GM21528 (cell line): ENCODE data around the gene KIFC3.

Source experiments
- ATAC-seq: cut with Tn5 transposase; IDR thresholded peaks from one replicate; pipeline ENCODE4 v1.9.1; 2021; ENCODE audit warnings: mild to moderate bottlenecking, moderate library complexity; ENCODE audit not compliant: unreplicated experiment, low FRiP score

The KIFC3 gene

GRCh38 chr16:57771141-57771785 lies 31.0 kb downstream of the KIFC3 start:
- ATAC-seq: no peak

GRCh38 chr16:57770361-57770760 lies 31.9 kb downstream of the KIFC3 start:
- ATAC-seq: no peak

DNA sequence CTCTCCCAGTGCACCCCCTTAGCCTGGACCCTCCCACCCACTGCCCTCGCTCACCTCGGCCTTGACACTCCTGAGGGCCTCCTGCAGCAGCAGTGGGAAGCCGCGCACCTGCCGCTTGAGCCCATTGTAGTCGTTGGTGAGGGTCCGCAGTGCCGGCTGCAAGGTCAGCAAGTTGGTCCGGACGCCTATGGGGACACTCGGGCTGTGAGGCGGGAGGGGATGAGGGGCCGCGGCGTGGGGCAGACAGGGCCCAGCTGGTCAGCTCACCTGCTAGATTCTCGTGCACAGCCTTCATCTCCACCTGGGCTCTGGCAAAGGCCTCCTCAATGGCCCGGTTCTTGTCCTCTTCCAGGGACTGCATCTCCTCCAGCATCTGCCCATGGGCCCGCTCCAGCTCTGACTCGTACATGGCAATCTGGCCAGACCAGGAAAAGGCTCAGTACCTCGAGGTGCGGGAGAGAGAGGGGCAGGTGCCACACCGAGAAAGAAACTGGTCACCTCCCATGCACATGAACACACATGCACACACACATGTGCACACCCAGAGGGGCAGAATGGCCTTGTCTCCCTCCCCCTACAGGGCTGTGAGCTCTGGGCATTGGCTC lies 32.6 kb downstream of the KIFC3 start:
- no peak for ATAC-seq

DNA sequence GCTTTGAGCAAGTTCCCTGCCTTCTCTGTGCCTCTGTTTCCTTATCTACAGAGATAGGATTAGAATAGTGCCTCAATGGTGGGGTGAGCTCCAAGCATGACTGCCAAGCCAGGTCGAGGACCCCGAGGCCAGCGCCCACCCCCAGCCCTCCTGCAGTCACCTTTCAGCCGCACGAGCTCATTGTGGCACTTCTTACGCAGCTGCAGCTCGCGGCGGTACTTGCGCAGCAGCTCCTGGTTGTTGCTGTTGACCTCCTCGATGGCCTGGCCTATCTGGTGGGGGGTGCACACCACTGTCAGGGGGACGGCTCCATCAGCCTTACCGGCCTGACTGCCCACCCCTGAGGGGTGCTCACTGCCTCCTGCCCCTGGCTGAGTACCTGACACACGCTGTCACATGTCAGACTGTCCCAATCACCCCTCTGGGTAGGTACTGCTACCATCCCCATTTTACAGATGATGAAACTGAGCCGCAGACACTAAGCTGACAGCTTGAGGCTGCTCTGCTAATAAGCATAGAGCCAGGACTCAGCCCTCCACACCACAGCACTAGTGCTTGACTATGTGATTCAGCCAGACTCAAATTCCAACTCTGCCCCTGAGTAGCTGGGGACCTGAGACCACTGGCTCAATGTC lies 35.5 kb downstream of the KIFC3 start:
- ATAC-seq: no peak

- no peak for ATAC-seq
Measured at GRCh38 chr16:57765160-57765728, 37.0 kb downstream of the KIFC3 start.

DNA sequence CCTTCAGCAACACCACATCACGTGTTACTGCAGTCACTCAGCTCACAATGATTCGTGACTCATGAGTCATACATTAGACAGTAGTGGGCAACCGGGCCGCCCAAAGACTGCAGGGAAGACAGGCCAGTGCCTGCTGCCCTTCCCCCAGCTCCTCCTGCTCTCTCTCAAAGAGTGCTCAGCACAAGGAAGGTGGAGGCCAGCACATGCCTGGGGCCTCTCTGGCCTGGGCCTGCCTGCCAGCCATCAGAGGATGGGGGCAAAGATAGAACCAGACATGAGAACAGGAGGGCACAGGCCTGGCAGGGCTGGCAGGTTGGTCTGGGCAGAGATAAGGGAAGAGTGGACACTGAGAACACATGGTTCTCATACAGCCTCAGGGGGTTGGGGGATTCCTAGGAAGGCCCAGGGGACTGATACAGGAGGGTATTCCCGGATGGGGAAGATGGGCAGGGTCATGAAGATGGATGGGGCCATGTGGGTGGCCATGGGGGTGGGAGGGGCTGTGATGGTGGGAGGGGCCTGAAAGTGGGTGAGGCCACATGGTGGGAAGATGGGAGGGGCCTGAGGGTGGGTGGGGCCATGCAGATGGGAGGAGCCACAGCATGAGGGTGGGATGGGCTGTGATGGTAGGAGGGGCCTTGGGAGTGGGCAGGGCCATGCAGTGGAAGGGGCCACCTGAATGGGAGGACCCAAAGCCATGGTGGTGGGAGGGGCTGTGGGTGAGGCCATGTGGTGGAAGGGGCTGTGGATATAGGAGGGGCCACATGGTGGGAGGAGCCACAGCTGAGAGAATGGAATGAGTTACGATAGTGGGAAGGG lies 37.7 kb downstream of the KIFC3 start:
- ATAC-seq: no peak

DNA sequence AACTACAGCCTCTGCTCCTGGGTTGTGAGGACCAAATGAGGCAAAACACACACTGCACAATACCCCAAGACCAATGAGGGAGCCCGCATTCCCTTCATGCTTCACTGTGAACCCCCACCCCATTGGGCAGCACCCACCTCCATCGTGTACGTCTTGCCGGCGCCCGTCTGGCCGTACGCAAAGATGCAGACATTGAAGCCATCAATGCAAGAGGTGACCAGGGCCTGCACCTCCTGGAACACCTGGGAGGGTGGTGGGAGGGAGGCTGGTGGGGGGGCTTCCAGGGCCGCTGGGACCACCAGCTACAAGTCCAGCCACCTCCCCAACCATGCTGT lies 38.3 kb downstream of the KIFC3 start:
- no peak for ATAC-seq

DNA sequence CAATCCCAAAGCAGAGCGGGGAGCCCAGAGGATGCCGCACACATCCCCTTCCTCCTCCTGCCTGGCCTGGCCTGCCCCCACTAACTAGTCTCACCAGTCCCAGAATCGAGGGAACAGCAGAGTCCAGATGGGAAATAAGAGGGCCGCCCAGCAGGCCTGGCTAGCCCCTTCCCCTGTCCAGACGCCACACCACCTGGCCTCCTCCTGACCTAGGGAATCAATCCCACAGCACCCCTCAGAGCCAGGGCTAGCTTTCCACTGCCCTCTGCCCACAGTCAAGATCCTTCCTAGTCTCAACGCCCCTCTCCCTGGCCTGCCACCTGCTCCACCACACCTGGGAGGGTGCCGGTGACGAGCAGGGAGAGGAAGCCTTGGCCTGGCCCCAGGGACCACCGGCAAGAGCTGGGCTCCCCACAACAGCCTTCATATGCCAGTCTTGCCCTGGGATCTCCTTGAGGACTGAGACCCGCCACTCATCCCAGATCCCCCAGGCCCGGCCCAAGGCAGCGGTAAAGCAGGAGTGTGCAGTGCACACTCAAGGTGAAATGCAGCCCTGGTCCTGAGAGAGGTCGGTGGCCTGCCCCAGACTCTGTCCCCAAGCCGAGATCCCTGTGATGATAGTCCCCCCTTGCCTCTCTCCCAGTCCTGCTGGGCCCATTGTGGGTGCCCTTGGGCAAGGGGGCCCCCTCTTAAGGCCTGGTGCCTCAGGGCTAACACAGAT lies 38.8 kb downstream of the KIFC3 start:
- no peak for ATAC-seq

- no peak for ATAC-seq
Measured at GRCh38 chr16:57762365-57763040, 39.8 kb downstream of the KIFC3 start.

GRCh38 chr16:57761957-57762356 lies 40.3 kb downstream of the KIFC3 start:
- ATAC-seq: no peak

DNA sequence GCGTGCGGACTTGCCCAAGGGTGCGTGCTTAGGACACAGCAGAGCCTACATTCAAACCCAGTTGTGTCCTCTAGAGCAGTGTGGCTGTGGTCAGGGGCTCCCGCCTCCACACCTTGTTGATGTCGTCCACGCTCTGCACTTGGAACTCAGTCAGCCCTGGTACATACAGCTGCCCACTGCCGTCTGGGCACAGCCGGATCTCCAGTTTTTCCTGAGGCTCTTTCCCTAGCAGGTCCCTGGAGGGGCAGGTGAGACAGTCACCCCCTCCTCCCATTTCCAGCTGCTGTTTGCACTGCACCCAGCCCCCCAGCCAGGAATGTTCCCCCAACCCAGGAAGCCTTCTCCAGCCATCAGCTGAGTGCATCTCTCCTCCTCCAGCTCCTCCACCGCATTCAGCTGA lies 41.0 kb downstream of the KIFC3 start:
- ATAC-seq: no peak

DNA sequence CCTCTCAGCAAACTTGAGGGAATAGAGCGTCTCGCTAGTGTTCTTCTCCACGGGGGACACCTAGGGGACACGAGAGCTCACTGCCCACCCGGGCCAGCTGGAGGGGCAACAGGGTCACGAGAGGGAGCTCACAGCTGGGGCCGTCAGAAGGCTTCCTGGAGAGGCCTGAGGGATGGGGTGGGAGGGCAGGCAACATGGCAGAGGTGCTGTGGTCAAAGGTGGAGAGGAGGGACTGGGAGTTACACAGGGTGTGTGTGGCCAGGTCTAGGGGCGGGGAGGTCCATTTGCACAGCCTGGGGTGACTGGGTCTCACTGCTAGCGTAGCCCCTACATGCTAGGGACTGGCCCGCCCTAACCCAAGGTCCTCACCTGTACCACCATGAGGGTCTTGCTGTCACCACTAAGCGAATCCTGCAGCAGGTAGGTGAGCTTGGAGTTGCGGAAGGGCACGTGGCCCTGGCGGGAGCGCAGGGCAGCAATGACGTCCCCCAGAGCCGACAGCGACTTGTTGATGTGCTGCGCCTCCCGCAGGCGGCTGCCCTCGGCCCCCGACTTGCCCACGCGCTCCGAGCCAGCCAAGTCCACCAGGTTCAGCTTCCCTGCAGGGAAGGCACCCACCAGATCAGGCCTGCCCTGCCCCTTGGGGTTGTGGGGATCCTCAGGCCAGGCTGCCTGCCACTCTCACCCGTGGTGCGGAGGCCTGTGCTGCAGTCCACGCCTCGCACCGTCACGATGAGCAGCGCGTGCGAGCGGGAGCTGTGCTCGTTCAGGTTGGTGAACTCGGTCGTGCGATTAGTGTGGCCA lies 41.7 kb downstream of the KIFC3 start:
- ATAC-seq: no peak

DNA sequence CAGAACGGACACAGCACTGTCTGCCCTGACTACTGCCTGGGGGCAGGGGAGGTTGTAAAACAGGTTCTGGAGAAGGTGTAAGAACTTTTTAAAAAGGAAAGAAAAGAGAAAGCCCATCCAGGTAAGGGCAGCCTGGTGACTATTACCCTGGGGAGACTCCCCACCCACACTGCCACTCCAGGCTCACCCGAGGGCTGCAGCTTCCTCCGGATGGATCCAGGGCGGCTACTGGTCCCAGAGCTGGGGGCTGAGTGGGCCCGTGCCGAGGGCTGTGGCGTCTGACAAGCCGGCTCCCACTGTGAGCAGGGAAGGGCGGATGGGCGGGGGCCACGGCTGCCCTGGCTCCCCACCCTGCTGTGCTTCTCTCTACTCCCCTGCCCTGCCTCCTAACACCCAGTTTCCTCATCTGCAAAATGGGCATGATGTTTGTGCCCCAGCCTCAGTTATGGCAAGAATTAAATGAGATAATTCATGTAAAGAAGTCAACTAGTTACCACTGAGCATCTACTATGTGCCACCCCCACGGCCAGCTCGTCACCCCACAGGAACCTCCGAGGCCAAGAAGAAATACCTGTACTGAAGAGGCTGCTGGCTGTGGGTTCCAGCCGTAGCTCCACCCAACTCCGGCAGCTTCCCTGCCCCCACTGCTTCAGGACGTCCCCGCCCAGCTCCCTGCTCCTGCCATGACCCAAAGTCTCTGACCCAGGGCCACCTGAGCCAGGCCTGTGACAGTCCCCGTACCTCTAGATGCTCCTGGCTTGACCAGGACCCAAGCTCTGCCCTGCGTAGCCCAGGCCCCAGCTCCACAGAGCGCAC lies 42.5 kb downstream of the KIFC3 start:
- no peak for ATAC-seq

- no peak for ATAC-seq
Measured at GRCh38 chr16:57759131-57759530, 43.2 kb downstream of the KIFC3 start.

GRCh38 chr16:57758331-57759117 lies 43.8 kb downstream of the KIFC3 start:
- ATAC-seq: no peak

GRCh38 chr16:57757883-57758282 lies 44.4 kb downstream of the KIFC3 start:
- ATAC-seq: no peak

GRCh38 chr16:57757326-57757786 lies 44.9 kb downstream of the KIFC3 start:
- ATAC-seq: peak; percentile 78
